HCT116 (cell line): ENCODE data around the gene CYP4F8. TPM values are rescaled to one million over a fixed set of nuclear protein-coding genes. Genes with fewer than 3 reads are reported as not detected.

ENCODE experiments used
- ATAC-seq: fragments of 200-7000 bp; cut with Tn5 transposase; 2 replicates; pipeline ENCODE4 v1.9.1; 2020; ENCODE audit warnings: mild to moderate bottlenecking, moderate library complexity
- Bru-seq: library from RNA; stranded (reverse); fragments of 400-500 nt; gene quantifications from one replicate; lab custom pipeline; 2021; lab: Mats Ljungman, UMichigan
- BruChase-seq, 2 experiments: library from RNA; stranded (reverse); fragments of 400-500 nt; gene quantifications; one replicate each; lab custom pipeline; 2021; lab: Mats Ljungman, UMichigan
- BruUV-seq: library from RNA; stranded (reverse); fragments of 400-500 nt; replicated peaks from 2 replicates; lab custom pipeline; 2021; lab: Mats Ljungman, UMichigan
- CTCF ChIA-PET: fragments of 300-600 bp; sonication (Branson Sonifier 250); formaldehyde crosslinking; loops from one replicate; lab custom pipeline; 2021; ENCODE audit warnings: antibody characterized with exemption; lab: Charles Lee
- POLR2A ChIA-PET: fragments of 300-600, 350-600 bp; sonication (Branson Sonifier 250); formaldehyde crosslinking; loops from one replicate; lab custom pipeline; 2021; ENCODE audit warnings: antibody characterized with exemption; lab: Charles Lee
- RAD21 ChIA-PET, 2 experiments: fragments of 300-600 bp; sonication (Branson Sonifier 250); formaldehyde crosslinking; loops; one replicate each; lab custom pipeline; 2023; ENCODE audit warnings: low total read pairs in 2 of 2; ENCODE audit not compliant: uncharacterized antibody in 2 of 2, unreplicated experiment in 2 of 2, low non-redundant PET in 1 of 2; lab: Charles Lee
- DNase-seq: peaks from one replicate; pipeline ENCODE4 v3.0.0-alpha.2; 2010; ENCODE audit warnings: low read depth, low spot score
- H2AFZ ChIP-seq: fragments of 200-600 bp; shearing (Covaris generic), sonication (generic); 2 replicates; pipeline ENCODE4 v1.6.1; 2017; ENCODE audit warnings: low read depth, mixed run types, mixed read lengths, antibody characterized with exemption, low read length; ENCODE audit not compliant: poor library complexity, severe bottlenecking
- H3K27ac ChIP-seq: 2 replicates; pipeline ENCODE4 v1.5.1; 2012; ENCODE audit warnings: low read depth, low read length
- H3K27me3 ChIP-seq: fragments of 200-600 bp; sonication (generic); 2 replicates; pipeline ENCODE4 v1.6.1; 2016; ENCODE audit warnings: mixed run types, low read length, mixed read lengths; ENCODE audit not compliant: insufficient read depth
- H3K36me3 ChIP-seq, 2 experiments: fragments of 200-500 bp in 1 of 2; fragments of 200-600 bp in 1 of 2; sonication (Bioruptor generic) in 1 of 2; sonication (generic) in 1 of 2; 2 replicates each; pipeline versions ENCODE4 v1.5.1 to v1.6.1; 2014 to 2016; ENCODE audit warnings: low read length in 2 of 2, inconsistent platforms in 1 of 2, mixed read lengths in 1 of 2, mixed run types in 1 of 2; ENCODE audit not compliant: insufficient read depth in 2 of 2, control insufficient read depth in 1 of 2
- H3K4me1 ChIP-seq, 2 experiments: fragments of 200-600 bp in 1 of 2; sonication (generic) in 1 of 2; 2 replicates each; pipeline versions ENCODE4 v1.5.1 to v1.6.1; 2012 to 2017; ENCODE audit warnings: low read length in 2 of 2, inconsistent platforms in 1 of 2, mild to moderate bottlenecking in 1 of 2, mixed read lengths in 1 of 2, mixed run types in 1 of 2, moderate library complexity in 1 of 2; ENCODE audit not compliant: insufficient read depth in 2 of 2, control insufficient read depth in 1 of 2
- H3K4me2 ChIP-seq: fragments of 200-600 bp; sonication (generic); 2 replicates; pipeline ENCODE4 v1.6.1; 2017; ENCODE audit warnings: mixed run types, low read length, mixed read lengths
- H3K4me3 ChIP-seq, 2 experiments: fragments of 200-600 bp in 1 of 2; sonication (generic) in 1 of 2; replicated peaks in 1 of 2; 2 replicates each; pipeline ENCODE4 v1.5.1; 2011 to 2016; ENCODE audit warnings: low read length in 2 of 2, control low read depth in 1 of 2, low read depth in 1 of 2, mild to moderate bottlenecking in 1 of 2, mixed read lengths in 1 of 2, mixed run types in 1 of 2
- H3K79me2 ChIP-seq: fragments of 200-600 bp; sonication (generic); 2 replicates; pipeline ENCODE4 v1.6.1; 2017; ENCODE audit warnings: mild to moderate bottlenecking, mixed run types, low read length, moderate library complexity, mixed read lengths; ENCODE audit not compliant: insufficient read depth
- H3K9ac ChIP-seq: fragments of 200-600 bp; sonication (generic); 2 replicates; pipeline ENCODE4 v1.6.1; 2016; ENCODE audit warnings: low read length, mixed read lengths
- H3K9me2 ChIP-seq: fragments of 200-600 bp; sonication (generic), shearing (Covaris generic); 2 replicates; pipeline ENCODE4 v1.6.1; 2017; ENCODE audit warnings: mixed run types, mild to moderate bottlenecking, moderate library complexity; ENCODE audit not compliant: insufficient read depth
- H3K9me3 ChIP-seq, 2 experiments: fragments of 200-500 bp in 1 of 2; fragments of 200-600 bp in 1 of 2; sonication (Bioruptor generic) in 1 of 2; sonication (generic) in 1 of 2; 2 replicates each; pipeline ENCODE4 v1.6.1; 2014 to 2017; ENCODE audit warnings: low read length in 2 of 2, mixed read lengths in 2 of 2, inconsistent platforms in 1 of 2, low read depth in 1 of 2, mild to moderate bottlenecking in 1 of 2, mixed run types in 1 of 2, moderate library complexity in 1 of 2; ENCODE audit not compliant: control insufficient read depth in 1 of 2, insufficient read depth in 1 of 2
- H4K20me1 ChIP-seq: fragments of 200-600 bp; sonication (generic), shearing (Covaris generic); 2 replicates; pipeline ENCODE4 v1.6.1; 2017; ENCODE audit warnings: mixed run types, mild to moderate bottlenecking, moderate library complexity; ENCODE audit not compliant: insufficient read depth
- EGR1 ChIP-seq: IDR thresholded peaks from 2 replicates; pipeline ENCODE4 v1.6.1; 2012; ENCODE audit warnings: low read depth
- EZH2 ChIP-seq: fragments of 200-600 bp; sonication (generic); IDR thresholded peaks from 2 replicates; pipeline ENCODE4 v1.6.1; 2017; ENCODE audit warnings: antibody characterized with exemption, mixed run types
- EZH2phosphoT487 ChIP-seq: fragments of 200-600 bp; IDR thresholded peaks from 2 replicates; pipeline ENCODE4 v1.6.1; 2018; ENCODE audit warnings: antibody characterized with exemption, borderline replicate concordance
- FOSL1 ChIP-seq: IDR thresholded peaks from 2 replicates; pipeline ENCODE4 v1.6.1; 2012; ENCODE audit warnings: low read depth
- POLR2A ChIP-seq: IDR thresholded peaks from 2 replicates; pipeline ENCODE4 v1.7.0; 2011; ENCODE audit warnings: borderline replicate concordance; ENCODE audit not compliant: insufficient read depth, insufficient read length; ENCODE audit errors: extremely low read depth
- SRF ChIP-seq: IDR thresholded peaks from 2 replicates; pipeline ENCODE4 v1.6.1; 2012; ENCODE audit warnings: low read depth
- ZBTB33 ChIP-seq: IDR thresholded peaks from 2 replicates; pipeline ENCODE4 v1.6.1; 2011; ENCODE audit warnings: mild to moderate bottlenecking, low read length, moderate library complexity; ENCODE audit not compliant: insufficient replicate concordance; ENCODE audit errors: extremely low read depth
- ZNF274 ChIP-seq: fragments of 200-500 bp; sonication (Bioruptor generic); IDR thresholded peaks from 2 replicates; pipeline ENCODE4 v1.6.1; 2014; ENCODE audit warnings: mild to moderate bottlenecking, low read depth, low read length, inconsistent platforms
- intact Hi-C: fragments of 100-400 bp; cut with micrococcal nuclease; formaldehyde crosslinking; loops from 2 replicates; pipeline ENCODE4 v1.10.0; 2022
- long read RNA-seq: library from polyadenylated mRNA; unstranded; transcript quantifications from one replicate; pipeline ENCODE4 v2.0.0, GENCODE V29; 2021; ENCODE audit not compliant: unreplicated experiment
- polyA plus RNA-seq: library from polyadenylated mRNA; unstranded; fragments of >200 nt; gene quantifications from 2 replicates; pipeline ENCODE4 v1.2.1, GENCODE V29; 2012; ENCODE audit warnings: missing spikeins
- total RNA-seq: library from RNA; stranded (reverse); gene quantifications from one replicate; pipeline ENCODE4 v1.2.1, GENCODE V29; 2021; ENCODE audit not compliant: unreplicated experiment
- TF ChIP-seq, protein P1 (sequence below): IDR thresholded peaks from 2 replicates; pipeline ENCODE4 v1.6.1; 2012

Gene CYP4F8
- total RNA-seq, result not detected
- polyA plus RNA-seq, result 0.04 and 0.29 TPM in 2 replicates
- percentile 6 among the genes with signal in this experiment for Bru-seq, nascent RNA
- BruChase-seq, experiment 1, labeled RNA remaining after a 6-hour chase, result not detected
- BruChase-seq, experiment 2, labeled RNA remaining after a 2-hour chase, result percentile 10 among the genes with signal in this experiment
- long read RNA-seq, result 0 reads

GRCh38 chr19:15614507-15615379, at the start of gene CYP4F8:
TSS of gene CYP4F8 (plus strand) at chr19:15615218. CDS start at chr19:15615617, 399 bp downstream.
- peak; percentile 53 for ATAC-seq
- no peaks in the 10 kb centered on the region for H3K36me3 ChIP-seq
- no peaks in the 10 kb centered on the region for H3K4me1 ChIP-seq
- H3K27ac ChIP-seq, result no peak within 1 kb of the TSS
- no peak within 1 kb of the TSS for H3K9ac ChIP-seq
- H3K4me2 ChIP-seq, result no peak within 1 kb of the TSS
- no peaks in the 10 kb centered on the region for H4K20me1 ChIP-seq
- H3K79me2 ChIP-seq, result no peaks in the 10 kb centered on the region
- ChIA-PET CTCF (no interaction called here), RAD21 (no interaction called here), POLR2A (no interaction called here)
- H2AFZ ChIP-seq, result no peak within 1 kb of the TSS
- intact Hi-C loops, result no loop called here
- no peak for TF ChIP-seq SRF
- no peak for TF ChIP-seq POLR2A
- TF ChIP-seq EZH2, result no peak
- no peak for TF ChIP-seq EZH2phosphoT487
- no peak for TF ChIP-seq ZBTB33
- no peak for TF ChIP-seq EGR1
- TF ChIP-seq, protein P1, sequence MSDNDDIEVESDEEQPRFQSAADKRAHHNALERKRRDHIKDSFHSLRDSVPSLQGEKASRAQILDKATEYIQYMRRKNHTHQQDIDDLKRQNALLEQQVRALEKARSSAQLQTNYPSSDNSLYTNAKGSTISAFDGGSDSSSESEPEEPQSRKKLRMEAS, result no peak
- no peak for TF ChIP-seq FOSL1
- TF ChIP-seq ZNF274, result no peak
- no peaks in the 10 kb centered on the region for H3K9me2 ChIP-seq
- BruUV-seq, result no TSS peak
- H3K27me3 ChIP-seq, result peaks cover 6% of the 10 kb centered on the region
- DNase-seq, result no peak
- no peaks in the 10 kb centered on the region for H3K9me3 ChIP-seq
- H3K4me3 ChIP-seq, result no peak within 1 kb of the TSS
